ENCODE data around the gene ONECUT2. TPM values are rescaled to one million over a fixed set of nuclear protein-coding genes. Genes with fewer than 3 reads are reported as not detected.

ONECUT2 gene
- polyA plus RNA-seq, 1 of the 3 experiments (the other 2 are of a cell fraction), result 0.16 TPM

- CTCF ChIA-PET, result interaction anchor here (0.6 to 5.4 kb wide), 19 partner anchors 7 to 728 kb away, joined by 3 to 72 read pairs (median 6); no protein-coding TSS in a partner anchor
- Histone ChIP-seq H3K9me2 (no peaks in the 10 kb centered on the region), H2AFZ (ENCODE audit: low read depth) (no peak overlapping the region), H3F3A (replicated peaks; ENCODE audit: insufficient read depth) (no peaks in the 10 kb centered on the region), H3K27ac (ENCODE audit: low read depth in 2 of 2, low read length in 1 of 2) (no peak overlapping the region), H3K9ac (no peak overlapping the region), H3K9me3 (no peaks in the 10 kb centered on the region), H3K4me3 (ENCODE audit: low read depth in 2 of 2, low read length in 1 of 2) (peak overlapping the region; percentile 73 to 76), H3K4me1 (ENCODE audit: control insufficient read depth in 1 of 2, insufficient read depth in 2 of 2, low read depth in 1 of 2, low read length in 1 of 2) (peaks cover 0 to 24% of the 10 kb centered on the region in 2 experiments; a peak in 1 of 4 replicates), H3K4me2 (peak overlapping the region; percentile 100), H4K20me1 (ENCODE audit: insufficient read depth) (no peaks in the 10 kb centered on the region), H3K79me2 (ENCODE audit: insufficient read depth) (no peaks in the 10 kb centered on the region), H3K36me3 (replicated peaks in 1 of 2; ENCODE audit: control insufficient read depth in 1 of 2, insufficient read depth in 2 of 2, low read length in 1 of 2) (no peaks in the 10 kb centered on the region), H3K27me3 (ENCODE audit: insufficient read depth) (peaks cover 35% of the 10 kb centered on the region; the same call in 1 of the 2 replicates)
- 15% methylated on average over 13 of the region's 13 CpGs for WGBS (ENCODE audit: low lambda C conversion rate)
- no peak for DNase-seq
- POLR2A ChIA-PET, result interaction anchor here (5.8 kb wide), 1 partner anchor 84 kb away, joined by 43 read pairs; the partner anchor contains the start of gene ST8SIA3
- TF ChIP-seq NRF1 (IDR thresholded peaks at IDR 0.05; ENCODE audit: low read depth, low read length), result no peak
- TF ChIP-seq TEAD4 (IDR thresholded peaks at IDR 0.05; ENCODE audit: borderline replicate concordance, insufficient read depth), result no peak
- no peak for TF ChIP-seq GATA2 (CRISPR knock-in tag; IDR thresholded peaks at IDR 0.05)
- TF ChIP-seq REST (IDR thresholded peaks at IDR 0.05; ENCODE audit: low read depth, low read length), result no peak
- no peak for TF ChIP-seq JUND (IDR thresholded peaks at IDR 0.05)
Measured at GRCh38 chr18:57436965-57437333, 1.8 kb downstream of the ONECUT2 start.

GRCh38 chr18:57437402-57437765, 2.2 kb downstream of the ONECUT2 start:
- Histone ChIP-seq H3K9me3 (no peaks in the 10 kb centered on the region), H4K20me1 (ENCODE audit: insufficient read depth) (no peaks in the 10 kb centered on the region), H3K4me2 (peak overlapping the region; percentile 100), H3K9ac (no peak overlapping the region), H3K4me1 (ENCODE audit: control insufficient read depth in 1 of 2, insufficient read depth in 2 of 2, low read depth in 1 of 2, low read length in 1 of 2) (peaks cover 0 to 24% of the 10 kb centered on the region in 2 experiments; a peak in 1 of 4 replicates), H3K36me3 (replicated peaks in 1 of 2; ENCODE audit: control insufficient read depth in 1 of 2, insufficient read depth in 2 of 2, low read length in 1 of 2) (no peaks in the 10 kb centered on the region), H2AFZ (ENCODE audit: low read depth) (peak overlapping the region; percentile 91), H3F3A (replicated peaks; ENCODE audit: insufficient read depth) (no peaks in the 10 kb centered on the region), H3K4me3 (ENCODE audit: low read depth in 2 of 2, low read length in 1 of 2) (peak overlapping the region; percentile 73 to 76), H3K79me2 (ENCODE audit: insufficient read depth) (no peaks in the 10 kb centered on the region), H3K9me2 (no peaks in the 10 kb centered on the region), H3K27me3 (ENCODE audit: insufficient read depth) (peaks cover 31% of the 10 kb centered on the region; the same call in 1 of the 2 replicates), H3K27ac (ENCODE audit: low read depth in 2 of 2, low read length in 1 of 2) (peak overlapping the region in 1 of 2 experiments; percentile 57; a peak in 2 of 4 replicates)
- CTCF ChIA-PET, result interaction anchor here (0.6 to 5.4 kb wide), 32 partner anchors 8 to 779 kb away, joined by 3 to 72 read pairs (median 5); no protein-coding TSS in a partner anchor
- TF ChIP-seq NFIC (IDR thresholded peaks at IDR 0.05; ENCODE audit: borderline replicate concordance) (no peak), MXI1 (IDR thresholded peaks at IDR 0.05; ENCODE audit: low read depth, low read length) (no peak; the same call in 1 of the 2 replicates), EZH2phosphoT487 (IDR thresholded peaks at IDR 0.05; ENCODE audit: borderline replicate concordance, low read depth) (no peak), MAX (IDR thresholded peaks at IDR 0.05; ENCODE audit: low read depth) (no peak), POLR2AphosphoS5 (IDR thresholded peaks at IDR 0.05; ENCODE audit: low read depth, low read length) (no peak), TAF1 (IDR thresholded peaks at IDR 0.05; ENCODE audit: borderline replicate concordance, low read depth, low read length) (no peak), MEF2A (IDR thresholded peaks at IDR 0.05; ENCODE audit: borderline replicate concordance, low read depth) (no peak), GABPA (IDR thresholded peaks at IDR 0.05; ENCODE audit: low read depth) (no peak), JUND (IDR thresholded peaks at IDR 0.05) (no peak), ZBTB33 (IDR thresholded peaks at IDR 0.05; ENCODE audit: borderline replicate concordance, low read depth) (no peak), SMC3 (IDR thresholded peaks at IDR 0.05; ENCODE audit: low read depth, low read length) (no peak)
- WGBS (ENCODE audit: low lambda C conversion rate), result 10% methylated on average over 16 of the region's 16 CpGs
- peak; percentile 74 for DNase-seq
- POLR2A ChIA-PET, result interaction anchor here (0.6 to 5.8 kb wide), 3 partner anchors 84 to 568 kb away, joined by 3 to 43 read pairs (median 3); partner anchors contain the start of gene ST8SIA3

Measured in SK-N-SH (cell line).